ENCODE data around the gene STARD3.

STARD3 gene

DNA sequence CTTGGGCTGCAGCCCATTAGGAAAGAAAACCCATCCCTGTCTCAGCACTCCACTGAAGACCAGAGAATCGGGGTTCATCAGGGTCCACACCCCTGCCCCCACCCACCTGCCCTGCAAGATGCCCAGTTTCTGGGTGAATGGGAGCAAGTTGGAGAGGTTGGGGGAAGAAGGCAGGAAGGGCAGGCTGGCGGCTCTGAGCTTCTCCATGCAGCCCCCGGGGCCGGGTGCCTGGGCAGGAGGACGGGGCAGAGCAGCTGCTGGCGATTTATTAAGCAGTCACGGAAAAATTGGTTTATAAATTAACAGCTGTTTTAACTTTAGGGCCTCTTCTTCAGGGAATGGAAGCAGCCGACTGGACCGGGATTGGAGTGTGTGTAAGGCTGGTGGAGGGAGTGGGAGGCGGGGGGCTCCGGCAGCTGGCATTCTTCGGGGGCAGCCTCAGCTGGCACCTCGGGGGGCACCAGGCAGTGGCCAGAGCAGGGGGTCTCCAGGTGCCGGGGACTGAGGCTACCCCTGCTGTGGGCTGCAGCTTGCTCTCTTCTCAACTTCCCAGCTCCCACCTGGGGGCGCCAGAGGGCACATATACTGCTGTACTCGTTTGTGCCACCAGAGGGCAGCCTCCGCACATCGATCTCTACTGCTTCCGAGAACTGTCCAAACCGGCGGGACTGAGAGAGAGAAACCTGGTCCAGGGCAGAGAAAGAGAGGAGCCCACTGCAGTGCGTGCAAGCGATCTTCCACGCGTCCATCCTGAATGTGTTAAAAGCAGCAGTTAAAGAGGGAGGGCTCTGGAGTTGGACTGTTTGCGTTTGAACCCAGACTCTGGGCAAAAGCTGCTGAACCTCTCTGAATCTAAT lies 15.2 kb upstream of the STARD3 start:
- peak; percentile 68 to 94 (median 82) for DNase-seq

DNA sequence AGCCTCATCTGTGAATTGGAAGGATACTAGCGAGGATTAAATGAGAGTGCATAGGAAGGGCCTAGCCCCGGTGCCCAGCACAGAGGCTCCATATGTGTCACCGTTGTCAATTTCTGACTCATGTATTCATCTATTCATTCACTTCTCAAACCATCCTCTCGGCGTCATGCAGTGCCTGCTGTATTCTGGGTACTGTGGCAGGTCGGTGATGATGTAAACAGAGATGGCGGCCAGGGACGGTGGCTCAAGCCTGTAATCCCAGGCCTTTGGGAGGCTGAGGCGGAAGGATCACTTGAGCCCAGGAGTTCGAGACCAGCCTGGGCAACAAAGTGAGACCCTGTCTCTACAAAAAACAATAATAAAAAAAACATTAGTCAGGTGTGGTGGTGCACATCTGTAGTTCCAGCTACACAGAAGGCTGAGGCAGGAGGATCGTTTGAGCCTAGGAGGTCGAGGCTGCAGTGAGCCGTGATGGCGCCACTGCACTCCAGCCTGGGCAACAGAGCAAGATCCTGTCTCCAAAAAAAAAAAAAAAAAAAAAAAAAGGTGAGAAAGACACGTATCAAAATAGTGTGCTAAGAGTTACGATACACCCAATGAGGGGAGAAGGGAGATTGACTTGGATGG lies 14.5 kb upstream of the STARD3 start:
- no peak for DNase-seq

DNA sequence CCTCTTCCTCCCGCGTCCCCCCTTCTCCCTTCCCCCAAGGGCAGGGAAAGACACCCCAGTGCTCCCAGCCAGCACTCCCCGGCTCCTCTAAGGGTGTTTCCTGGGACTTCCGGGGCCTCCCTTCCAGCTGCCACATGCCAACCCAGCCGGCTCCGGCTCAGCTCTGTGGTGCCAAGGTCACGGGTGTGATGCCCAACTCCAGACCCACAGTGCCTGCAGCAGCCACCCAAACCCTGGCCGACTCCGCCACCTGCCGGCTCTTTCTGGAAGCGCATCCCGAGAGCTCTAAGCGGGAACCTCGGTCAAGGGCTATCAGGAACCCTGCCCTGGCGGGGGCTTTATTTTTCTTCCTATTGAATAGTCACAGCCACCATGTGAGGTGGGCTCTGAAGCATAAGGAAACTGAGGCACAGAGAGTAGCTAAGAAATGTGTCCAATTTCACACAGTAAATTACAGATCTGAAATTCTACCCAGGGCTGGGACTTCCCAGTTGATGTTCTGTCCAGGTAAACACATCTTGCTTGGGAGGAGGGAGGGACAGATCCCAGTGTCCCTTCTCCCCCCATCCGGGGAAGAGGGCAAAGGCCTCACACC lies 13.5 kb upstream of the STARD3 start:
- peak; percentile 41 to 85 (median 76) for DNase-seq

DNA sequence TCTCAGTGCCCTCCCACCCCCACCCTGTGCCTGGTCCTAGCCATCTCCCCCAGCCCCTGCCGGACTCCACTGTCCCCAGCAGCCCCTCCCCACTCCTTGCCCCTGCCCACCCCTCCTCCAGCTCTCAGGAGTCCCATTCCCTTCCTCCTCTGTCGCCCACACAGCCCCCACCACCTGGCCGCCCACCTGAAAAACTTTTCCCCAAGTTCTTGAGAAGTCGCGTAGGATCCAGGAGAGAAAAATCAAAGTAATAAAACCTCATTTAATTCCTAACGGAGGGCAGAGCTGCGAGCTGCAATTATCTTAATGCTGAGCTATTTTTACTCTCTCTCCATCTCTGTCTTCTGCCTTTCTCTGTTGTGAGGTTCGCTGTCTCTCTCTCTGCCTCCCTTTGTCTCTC lies 12.6 kb upstream of the STARD3 start:
- DNase-seq, result no peak

DNA sequence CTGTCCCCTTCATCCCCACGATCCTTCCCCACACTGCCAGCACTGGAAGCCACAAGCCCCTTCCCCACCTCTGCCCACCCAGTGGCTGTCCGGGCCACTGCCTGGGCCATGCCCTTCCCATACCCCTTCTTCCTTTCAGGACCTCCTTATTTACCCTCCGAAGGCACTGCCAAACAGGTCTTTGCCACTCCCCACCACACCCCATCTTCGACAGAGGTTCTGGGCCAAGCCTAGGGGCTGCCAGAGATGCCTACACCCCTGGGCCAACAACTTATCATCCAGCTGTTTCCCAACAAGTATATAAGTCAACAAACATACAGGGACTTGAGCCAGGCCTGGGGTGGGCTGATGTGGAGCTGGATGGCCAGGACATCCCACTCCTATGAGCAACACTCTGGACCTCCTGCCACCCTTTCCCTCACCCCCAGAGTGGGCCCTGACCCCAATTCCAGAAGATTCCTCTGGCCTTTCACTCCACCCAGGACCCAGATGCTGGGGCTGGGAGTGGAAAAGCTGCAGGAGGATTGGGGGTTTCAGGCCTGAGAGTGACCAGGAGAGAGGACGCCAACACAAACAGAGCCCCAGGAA lies 11.7 kb upstream of the STARD3 start:
- no peak for DNase-seq

DNA sequence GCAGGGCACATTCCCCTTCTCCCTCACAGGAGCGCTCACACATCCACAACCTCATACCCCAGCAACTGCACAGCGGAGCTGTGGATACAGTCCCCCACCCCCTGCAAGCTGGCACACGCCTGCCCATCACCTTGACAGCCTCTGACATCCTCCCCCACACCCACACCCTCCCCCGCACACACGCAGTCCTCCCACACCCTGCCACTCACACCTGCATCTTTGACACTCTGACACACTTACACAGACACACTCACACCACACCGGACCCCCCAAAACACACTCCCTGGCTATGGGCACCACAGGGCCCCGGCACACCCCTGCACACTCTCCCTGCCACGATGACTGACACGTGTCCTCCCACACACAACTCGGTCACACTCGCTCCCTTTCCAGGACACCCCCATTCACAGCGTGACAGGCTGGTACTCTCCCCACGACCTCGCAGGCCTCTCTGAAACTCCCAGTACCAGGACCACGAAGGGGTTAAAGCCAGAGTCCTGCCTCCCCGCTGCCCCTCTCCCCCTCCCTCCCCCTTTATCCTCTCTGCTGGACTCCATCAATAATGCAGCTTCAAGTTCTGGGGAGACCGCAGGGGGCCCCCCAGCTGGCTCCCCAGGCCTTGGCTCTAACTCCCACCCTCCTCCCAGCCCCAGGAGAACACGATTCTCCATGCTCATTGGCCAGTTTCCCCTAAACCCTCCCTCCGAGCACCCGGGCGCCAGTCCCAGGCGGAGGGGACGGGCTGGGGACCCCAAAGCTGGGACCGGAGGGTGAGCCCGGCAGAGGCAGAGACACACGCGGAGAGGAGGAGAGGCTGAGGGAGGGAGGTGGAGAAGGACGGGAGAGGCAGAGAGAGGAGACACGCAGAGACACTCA lies 10.5 kb upstream of the STARD3 start, which contains the start of gene PPP1R1B:
Gene PPP1R1B (plus strand): TSS at position 782 of the 876 bp plus-strand sequence. CDS start 441 bp downstream, outside the sequence.
- DNase-seq, result peak in 1 of 6 experiments; percentile 15

DNA sequence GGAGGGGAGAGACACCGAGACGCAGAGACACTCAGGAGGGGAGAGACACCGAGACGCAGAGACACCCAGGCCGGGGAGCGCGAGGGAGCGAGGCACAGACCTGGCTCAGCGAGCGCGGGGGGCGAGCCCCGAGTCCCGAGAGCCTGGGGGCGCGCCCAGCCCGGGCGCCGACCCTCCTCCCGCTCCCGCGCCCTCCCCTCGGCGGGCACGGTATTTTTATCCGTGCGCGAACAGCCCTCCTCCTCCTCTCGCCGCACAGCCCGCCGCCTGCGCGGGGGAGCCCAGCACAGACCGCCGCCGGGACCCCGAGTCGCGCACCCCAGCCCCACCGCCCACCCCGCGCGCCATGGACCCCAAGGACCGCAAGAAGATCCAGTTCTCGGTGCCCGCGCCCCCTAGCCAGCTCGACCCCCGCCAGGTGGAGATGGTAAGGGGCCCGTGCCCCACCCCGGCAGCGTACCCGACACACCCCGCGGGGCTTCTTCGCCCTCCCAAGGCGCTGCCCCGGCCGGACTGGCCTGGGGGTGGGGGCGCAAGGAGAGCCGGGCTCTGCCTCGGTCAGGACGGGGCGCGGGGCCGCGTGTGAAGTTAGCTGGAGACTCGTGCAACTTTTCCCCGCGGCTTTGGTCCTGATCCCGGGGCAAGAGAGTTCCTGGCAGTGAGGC lies 9.8 kb upstream of the STARD3 start:
- no peak for DNase-seq

DNA sequence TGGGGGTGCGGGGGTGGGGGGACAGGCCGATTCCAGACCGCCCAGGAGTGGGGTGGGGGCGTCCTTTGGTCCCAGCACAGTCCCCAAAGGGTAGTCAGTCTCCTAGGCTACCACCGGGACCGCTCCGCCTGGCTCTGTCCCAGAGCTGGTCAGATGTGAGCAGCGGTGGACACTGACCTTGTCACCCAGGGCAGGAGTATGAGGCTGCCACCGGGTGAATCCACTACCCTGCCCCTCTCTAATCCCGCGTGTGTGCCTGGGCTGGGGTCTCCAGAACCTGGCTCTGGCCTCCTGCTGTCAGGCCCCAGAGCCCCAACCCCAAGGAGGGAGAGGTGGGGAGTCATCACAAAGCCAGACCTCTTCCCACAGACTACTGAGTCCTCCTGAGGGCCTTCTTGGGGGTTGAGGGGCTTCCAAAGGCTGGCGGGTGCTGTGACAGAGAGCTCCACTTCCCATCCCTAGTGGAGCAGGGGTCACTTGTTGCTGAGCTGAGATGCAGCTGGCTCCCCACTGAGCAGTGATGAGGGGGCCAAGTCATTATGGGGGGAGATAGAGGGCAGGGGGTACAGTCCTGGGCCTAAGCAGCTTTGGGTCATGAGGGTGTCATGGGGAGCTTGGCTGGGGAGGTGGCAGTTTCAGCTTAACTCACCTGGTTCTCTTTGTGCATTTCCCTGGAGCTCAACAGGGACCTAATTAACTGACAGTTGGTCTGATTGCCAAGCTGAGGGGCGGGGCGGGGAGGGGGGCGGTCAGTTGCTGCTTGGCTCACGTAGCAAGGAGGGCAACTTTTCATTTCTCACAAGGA lies 9.0 kb upstream of the STARD3 start:
- DNase-seq, result no peak

DNA sequence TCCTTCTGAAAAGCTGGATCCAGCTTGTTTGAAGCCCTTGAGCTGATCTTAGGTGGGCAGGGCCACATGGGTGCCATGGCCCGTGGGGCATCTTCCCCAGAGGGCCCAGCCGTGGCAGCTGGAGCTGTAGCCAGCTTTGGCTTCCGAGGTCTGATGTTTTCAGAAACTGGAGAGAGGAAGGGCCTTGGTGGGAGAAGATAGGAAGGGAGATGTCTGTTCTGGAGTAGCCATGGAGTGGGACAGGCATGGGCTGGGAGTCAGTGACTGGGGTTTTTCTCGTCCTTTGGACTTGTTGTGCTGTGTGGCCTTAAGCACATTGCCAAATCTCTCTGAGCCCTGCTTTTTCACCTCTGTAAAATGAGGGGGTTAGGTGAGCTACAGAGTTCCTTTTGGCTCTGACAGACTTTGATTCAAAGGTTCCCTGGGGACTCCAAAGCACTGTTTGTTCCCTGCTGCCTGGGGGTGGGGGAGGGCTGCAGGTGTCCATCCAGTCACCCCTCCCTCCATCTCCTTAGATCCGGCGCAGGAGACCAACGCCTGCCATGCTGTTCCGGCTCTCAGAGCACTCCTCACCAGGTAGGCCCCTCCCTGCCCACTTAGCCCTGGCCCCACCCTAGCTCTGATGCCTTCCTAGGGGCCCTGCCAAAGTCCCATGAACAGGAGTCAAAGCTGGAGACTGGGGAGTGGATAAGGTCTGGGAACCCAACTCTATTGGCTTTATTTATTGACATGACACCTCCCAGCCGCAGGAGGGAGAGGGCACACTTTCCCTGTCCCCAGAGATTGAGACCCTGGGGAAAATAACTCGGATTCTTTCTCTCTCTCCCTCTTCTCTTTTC lies 8.1 kb upstream of the STARD3 start:
- DNase-seq, result no peak

DNA sequence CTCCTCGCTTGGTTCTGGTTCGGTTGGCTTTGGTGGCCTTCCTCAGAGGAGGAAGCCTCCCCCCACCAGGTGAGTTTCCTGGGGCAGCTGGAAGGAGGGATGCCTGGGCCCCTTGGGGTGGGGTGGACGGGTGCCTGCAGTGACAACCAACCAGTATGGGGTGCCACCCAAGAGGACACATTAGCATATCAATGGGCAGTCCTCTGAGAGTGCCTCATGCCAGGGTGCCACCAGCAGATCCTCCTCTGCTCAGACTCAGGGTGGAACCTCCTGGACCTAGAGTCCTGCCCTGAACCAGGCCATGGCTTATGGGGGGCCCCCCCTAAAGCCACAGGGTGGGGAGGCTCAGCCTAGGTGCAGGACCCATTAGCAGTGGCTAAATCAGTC lies 7.5 kb upstream of the STARD3 start:
- no peak for DNase-seq

DNA sequence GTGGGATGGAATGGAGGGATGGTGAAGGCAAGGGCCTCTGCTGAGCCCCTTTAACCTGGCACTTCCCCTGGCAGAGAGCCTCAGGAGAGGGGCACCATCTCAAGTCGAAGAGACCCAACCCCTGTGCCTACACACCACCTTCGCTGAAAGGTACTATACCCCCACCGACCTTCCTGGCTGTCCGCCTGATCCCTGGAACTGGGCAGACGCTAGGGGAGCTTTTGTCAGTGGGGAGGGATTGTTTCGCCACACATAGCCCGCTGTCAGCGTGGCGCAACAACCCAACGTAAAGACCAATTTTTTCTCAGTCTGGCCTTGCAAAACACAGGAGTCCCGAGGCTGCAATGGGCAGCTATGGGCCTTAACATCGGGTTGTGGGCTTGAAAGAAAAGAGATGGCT lies 7.0 kb upstream of the STARD3 start:
- DNase-seq, result no peak

DNA sequence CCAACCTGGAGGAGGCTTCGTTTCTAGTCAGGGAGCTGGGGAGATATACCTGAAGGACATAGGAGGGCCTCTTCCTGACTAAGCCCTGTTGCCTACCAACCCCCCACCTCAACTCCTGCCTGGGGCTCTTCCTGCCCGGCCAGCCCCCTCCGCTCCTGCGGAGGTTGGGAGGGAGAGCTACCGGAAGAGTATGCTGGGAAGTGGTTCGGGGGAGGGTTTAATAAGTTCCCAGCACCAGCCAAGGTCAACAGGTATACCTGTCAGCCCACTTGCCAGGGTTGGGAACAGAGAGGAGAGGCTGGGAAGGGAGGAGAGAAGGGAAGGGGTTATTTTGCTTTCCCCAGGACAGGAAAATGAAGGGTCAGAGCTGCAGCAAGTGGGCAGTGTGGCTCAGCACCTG lies 5.5 kb upstream of the STARD3 start:
- no peak for DNase-seq

DNA sequence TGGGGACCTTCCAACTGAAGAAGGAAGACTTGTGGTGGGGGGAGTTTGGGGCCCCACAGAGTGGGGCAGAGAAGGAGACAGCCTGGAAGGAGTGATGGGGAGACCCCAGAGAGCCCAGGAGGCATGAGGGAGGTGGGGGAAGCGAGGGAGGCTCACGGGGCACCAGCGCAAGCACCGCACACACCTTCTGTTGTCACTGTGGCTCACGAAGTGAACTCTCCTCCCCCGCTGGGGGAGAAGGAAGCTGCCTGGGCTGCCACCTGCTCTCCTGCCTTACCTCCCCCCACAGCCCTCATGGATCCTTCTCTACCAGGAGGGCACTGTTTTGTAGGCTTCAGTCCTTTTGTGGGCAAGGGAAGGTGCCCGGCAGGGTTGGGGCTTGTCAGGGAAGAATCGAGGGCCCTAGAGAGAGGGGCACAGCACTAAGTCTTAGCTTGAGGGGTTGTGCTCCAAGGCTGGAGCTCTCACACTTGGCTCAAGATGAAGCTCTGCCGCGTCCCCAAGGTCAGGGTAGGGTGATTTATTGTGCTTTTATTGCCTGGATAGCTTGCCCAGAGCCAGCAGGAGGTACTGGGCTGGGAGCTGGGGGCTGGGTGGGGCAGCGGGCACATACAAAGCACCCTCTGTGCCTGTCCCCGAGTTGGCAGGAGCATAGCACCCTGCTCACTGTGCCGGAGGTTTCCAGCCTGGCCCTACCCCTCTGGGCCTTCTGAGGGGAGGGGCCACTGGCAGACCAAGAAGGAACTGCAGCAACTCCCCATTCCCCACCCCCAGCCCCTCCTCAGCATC lies 4.6 kb upstream of the STARD3 start:
- no peak for DNase-seq

DNA sequence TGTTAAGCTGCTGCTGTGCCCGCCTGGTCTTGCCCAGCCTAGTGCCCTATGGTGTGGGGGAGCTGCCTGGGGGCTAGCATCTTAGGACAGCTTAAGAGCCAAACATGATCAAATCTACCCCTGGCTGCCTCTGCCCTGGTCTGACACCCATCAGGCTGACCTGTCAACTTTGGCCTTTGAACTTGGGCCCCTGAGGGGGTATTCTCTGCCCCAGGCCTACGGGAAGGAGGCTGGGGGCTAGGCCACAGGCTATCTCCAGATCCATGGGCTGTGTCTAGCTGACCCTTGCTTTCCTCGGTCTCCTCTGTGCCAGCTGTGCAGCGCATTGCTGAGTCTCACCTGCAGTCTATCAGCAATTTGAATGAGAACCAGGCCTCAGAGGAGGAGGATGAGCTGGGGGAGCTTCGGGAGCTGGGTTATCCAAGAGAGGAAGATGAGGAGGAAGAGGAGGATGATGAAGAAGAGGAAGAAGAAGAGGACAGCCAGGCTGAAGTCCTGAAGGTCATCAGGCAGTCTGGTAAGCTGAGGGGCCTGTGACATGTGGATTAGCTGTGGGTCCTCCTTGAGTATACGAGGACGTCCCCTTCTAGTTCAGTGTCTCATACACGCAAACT lies 3.3 kb upstream of the STARD3 start:
- DNase-seq, result no peak

DNA sequence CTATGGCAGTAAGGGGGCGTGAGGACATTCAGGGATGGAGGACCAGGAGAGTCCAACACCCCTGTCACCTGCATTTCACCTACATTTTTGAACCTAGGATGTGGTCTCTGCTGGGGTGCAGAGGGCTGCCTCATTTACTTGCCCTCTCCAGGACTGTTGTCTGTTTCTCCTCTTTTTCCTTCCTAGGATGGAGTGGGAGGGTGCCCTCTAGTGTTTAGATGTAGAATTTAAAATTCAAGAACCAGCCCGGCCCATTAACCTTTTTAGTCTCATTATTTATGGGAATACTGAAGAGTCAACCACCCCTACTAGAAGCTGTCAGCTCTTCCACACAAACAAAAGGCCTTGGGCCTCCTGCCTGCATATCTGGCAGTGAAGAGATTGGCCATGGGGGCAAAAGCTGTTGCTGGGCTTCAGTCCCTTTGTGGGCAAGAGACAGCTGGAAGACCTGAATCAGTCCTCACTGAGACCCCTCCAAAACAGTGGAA lies 2.5 kb upstream of the STARD3 start:
- peak in 3 of 6 experiments; percentile 11 to 53 (median 42) for DNase-seq

DNA sequence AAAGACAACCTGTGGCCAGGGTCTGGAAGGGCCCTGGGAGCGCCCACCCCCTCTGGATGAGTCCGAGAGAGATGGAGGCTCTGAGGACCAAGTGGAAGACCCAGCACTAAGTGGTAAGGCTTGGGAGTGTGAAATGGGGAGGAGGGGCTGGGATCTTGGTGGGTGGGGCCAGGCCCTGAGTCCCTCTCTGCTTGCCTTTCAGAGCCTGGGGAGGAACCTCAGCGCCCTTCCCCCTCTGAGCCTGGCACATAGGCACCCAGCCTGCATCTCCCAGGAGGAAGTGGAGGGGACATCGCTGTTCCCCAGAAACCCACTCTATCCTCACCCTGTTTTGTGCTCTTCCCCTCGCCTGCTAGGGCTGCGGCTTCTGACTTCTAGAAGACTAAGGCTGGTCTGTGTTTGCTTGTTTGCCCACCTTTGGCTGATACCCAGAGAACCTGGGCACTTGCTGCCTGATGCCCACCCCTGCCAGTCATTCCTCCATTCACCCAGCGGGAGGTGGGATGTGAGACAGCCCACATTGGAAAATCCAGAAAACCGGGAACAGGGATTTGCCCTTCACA lies 1.2 kb upstream of the STARD3 start:
- no peak for DNase-seq

DNA sequence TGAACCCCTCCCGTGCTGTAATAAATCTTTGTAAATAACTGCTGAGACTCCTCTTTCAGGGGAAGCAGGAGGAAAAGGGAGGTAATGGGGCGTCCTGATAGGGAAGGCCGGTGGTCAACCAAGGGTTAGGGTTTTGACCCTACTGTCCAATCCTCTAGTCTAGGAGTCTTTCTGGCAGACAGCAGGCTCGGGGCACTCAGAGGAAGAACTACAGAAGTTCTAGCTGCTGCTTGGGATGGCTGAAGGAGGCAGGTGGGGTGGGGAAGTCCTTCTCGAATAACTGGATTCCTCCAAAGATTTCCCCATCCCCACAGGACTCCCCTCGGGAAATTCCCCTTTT lies 387 bp upstream of the STARD3 start:
- DNase-seq, result no peak

DNA sequence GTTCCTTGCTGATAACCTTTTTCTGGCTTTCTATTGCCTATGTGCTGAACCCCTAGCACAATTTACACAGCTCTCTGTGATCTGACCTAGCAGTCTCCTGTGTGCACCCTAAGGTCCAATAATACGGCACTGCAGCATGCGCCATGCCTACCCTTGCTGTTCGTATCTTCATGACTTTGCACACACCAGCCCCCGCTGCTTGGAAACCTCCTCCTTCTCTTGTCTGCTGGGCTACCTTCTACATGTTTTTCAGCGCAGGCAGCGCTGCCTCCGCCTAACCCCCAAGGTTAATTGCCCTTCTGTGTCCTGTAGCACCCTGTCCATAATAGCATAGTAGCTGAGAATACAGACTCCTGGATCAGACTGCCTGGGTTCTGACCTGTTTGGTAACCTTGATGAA lies 1.4 kb downstream of the STARD3 start:
- DNase-seq, result no peak
